ENCODE results near the gene STAC. TPM values are rescaled to one million over a fixed set of nuclear protein-coding genes. Genes with fewer than 3 reads are reported as not detected.

Gene STAC
- total and polyA plus RNA-seq, 10 of the 15 experiments (the other 5 are each of a cell fraction or from before 2014, with no cell fraction given) = 0.07 TPM; not detected in 9

GRCh38 chr3:36372534-36372935 lies 7.8 kb upstream of the STAC start (continued):
- TF ChIP-seq NFYB (IDR thresholded peaks at IDR 0.05; ENCODE audit: insufficient read depth, low read depth, low read length) (no peak), PAX8 (IDR thresholded peaks at IDR 0.05) (no peak), FOXM1 (IDR thresholded peaks at IDR 0.05; ENCODE audit: low read depth, low read length) (no peak), ZNF217 (IDR thresholded peaks at IDR 0.05) (no peak), LARP7 (IDR thresholded peaks at IDR 0.05) (no peak), CHD1 (IDR thresholded peaks at IDR 0.05; ENCODE audit: low read depth, low read length) (no peak), HSF1 (IDR thresholded peaks at IDR 0.05; ENCODE audit: low read depth, low read length) (no peak)
- TF ChIP-seq, protein P1, sequence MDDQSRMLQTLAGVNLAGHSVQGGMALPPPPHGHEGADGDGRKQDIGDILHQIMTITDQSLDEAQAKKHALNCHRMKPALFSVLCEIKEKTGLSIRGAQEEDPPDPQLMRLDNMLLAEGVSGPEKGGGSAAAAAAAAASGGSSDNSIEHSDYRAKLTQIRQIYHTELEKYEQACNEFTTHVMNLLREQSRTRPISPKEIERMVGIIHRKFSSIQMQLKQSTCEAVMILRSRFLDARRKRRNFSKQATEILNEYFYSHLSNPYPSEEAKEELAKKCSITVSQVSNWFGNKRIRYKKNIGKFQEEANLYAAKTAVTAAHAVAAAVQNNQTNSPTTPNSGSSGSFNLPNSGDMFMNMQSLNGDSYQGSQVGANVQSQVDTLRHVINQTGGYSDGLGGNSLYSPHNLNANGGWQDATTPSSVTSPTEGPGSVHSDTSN (IDR thresholded peaks at IDR 0.05; ENCODE audit: insufficient replicate concordance, low read depth, low read length) = no peak
- TF ChIP-seq, protein P2, sequence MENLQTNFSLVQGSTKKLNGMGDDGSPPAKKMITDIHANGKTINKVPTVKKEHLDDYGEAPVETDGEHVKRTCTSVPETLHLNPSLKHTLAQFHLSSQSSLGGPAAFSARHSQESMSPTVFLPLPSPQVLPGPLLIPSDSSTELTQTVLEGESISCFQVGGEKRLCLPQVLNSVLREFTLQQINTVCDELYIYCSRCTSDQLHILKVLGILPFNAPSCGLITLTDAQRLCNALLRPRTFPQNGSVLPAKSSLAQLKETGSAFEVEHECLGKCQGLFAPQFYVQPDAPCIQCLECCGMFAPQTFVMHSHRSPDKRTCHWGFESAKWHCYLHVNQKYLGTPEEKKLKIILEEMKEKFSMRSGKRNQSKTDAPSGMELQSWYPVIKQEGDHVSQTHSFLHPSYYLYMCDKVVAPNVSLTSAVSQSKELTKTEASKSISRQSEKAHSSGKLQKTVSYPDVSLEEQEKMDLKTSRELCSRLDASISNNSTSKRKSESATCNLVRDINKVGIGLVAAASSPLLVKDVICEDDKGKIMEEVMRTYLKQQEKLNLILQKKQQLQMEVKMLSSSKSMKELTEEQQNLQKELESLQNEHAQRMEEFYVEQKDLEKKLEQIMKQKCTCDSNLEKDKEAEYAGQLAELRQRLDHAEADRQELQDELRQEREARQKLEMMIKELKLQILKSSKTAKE (IDR thresholded peaks at IDR 0.05; ENCODE audit: low read depth, poor library complexity, severe bottlenecking) = no peak

DNA sequence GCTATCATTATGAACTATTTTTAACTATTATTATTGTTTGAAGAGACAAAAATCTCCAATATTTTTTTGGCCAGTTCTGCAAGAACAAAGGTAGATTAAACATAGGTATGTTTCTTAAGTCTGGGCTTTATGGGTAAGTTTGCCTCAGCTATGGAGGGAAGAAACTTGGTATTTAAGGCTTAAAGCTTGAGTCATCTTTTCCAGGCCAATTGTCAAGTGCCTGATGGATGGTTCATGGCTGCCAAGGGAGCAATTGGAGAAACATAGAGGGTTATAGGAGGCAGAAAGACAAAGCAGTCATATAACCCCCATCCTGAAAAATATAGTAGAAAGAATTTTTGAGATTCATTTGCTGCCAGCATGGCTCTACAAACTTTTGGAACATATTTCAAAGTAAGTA lies 7.2 kb upstream of the STAC start:
- intact Hi-C loops (cut with micrococcal nuclease; ENCODE audit: unreplicated experiment) (no loop called here), in situ Hi-C loops (cut with MboI) (no loop called here)
- Histone ChIP-seq H3K79me2 (ENCODE audit: control insufficient read depth, insufficient read depth, low read length) (no peaks in the 10 kb centered on the region), H4K20me1 (ENCODE audit: control insufficient read depth, insufficient read depth) (no peaks in the 10 kb centered on the region), H3K36me3 (ENCODE audit: control insufficient read depth in 2 of 2, insufficient read depth in 2 of 2, low read length in 1 of 2) (no peaks in the 10 kb centered on the region), H3K4me2 (ENCODE audit: control insufficient read depth, insufficient read depth) (no peak overlapping the region), H3K4me1 (ENCODE audit: control insufficient read depth, insufficient read depth, low read length) (no peaks in the 10 kb centered on the region), H2AFZ (ENCODE audit: control insufficient read depth, low read depth, low read length) (no peak overlapping the region), H3K4me3 (no peak overlapping the region), H3K27ac (ENCODE audit: control insufficient read depth, insufficient read depth) (no peak overlapping the region), H3K9ac (ENCODE audit: control insufficient read depth, insufficient read depth, low read length) (no peak overlapping the region), H3K27me3 (replicated peaks in 1 of 2; ENCODE audit: control insufficient read depth in 2 of 2, insufficient read depth in 2 of 2, low read length in 1 of 2) (no peaks in the 10 kb centered on the region), H3K9me3 (replicated peaks; ENCODE audit: control insufficient read depth, insufficient read depth, low read length) (no peaks in the 10 kb centered on the region)
- no peak for DNase-seq (ENCODE audit: low read depth, low spot score)
- no peak for ATAC-seq
- POLR2A ChIA-PET = no interaction called here
- no peak for TF ChIP-seq MYC (IDR thresholded peaks at IDR 0.05; ENCODE audit: insufficient read depth, insufficient read length, insufficient replicate concordance, low read length, severe bottlenecking)
- TF ChIP-seq SIN3A (IDR thresholded peaks at IDR 0.05; ENCODE audit: low read depth, low read length) = no peak
- TF ChIP-seq SREBF2 (IDR thresholded peaks at IDR 0.05; ENCODE audit: low read length) = no peak
- no peak for TF ChIP-seq EP300 (IDR thresholded peaks at IDR 0.05; ENCODE audit: borderline replicate concordance in 1 of 2, control insufficient read depth in 1 of 2, low read depth in 2 of 2, low read length in 2 of 2)
- no peak for TF ChIP-seq EED (IDR thresholded peaks at IDR 0.05; ENCODE audit: low read depth)
- RAD21 ChIA-PET (ENCODE audit: unreplicated experiment) = no interaction called here
- BruUV-seq (replicated peaks) = no TSS peak
- SMC1A ChIA-PET (ENCODE audit: uncharacterized antibody, unreplicated experiment) = no interaction called here
- FAIRE-seq = no peak
- CTCF ChIA-PET = no interaction called here
